GM10248 (cell line): ENCODE measurements around the gene LPAR2.
"Not testable (repeated sequence)": the region's sequence is repeated elsewhere in the genome, so short reads cannot be mapped to it uniquely, and the experiment has no call there.

Source experiments
- CTCF ChIA-PET: fragments of 300-600 bp; sonication (Branson Sonifier 250); formaldehyde crosslinking; extraction: SDS; loops from one replicate; lab custom pipeline; 2021; ENCODE audit warnings: antibody characterized with exemption; lab: Yijun Ruan, JAX
- POLR2A ChIA-PET: fragments of 350-650 bp; sonication (Branson Sonifier 250); formaldehyde crosslinking; extraction: SDS; loops from one replicate; lab custom pipeline; 2020; ENCODE audit warnings: antibody characterized with exemption; lab: Yijun Ruan, JAX
- DNase-seq: peaks from one replicate; pipeline ENCODE4 v3.0.0; 2012; ENCODE audit errors: extremely low spot score
- TF ChIP-seq, protein P1 (sequence below): IDR thresholded peaks from 2 replicates; pipeline ENCODE4 v1.5.1; 2012; ENCODE audit warnings: mild to moderate bottlenecking, low read depth; ENCODE audit errors: extremely low read depth, missing control alignments, control extremely low read depth

LPAR2 gene

DNA sequence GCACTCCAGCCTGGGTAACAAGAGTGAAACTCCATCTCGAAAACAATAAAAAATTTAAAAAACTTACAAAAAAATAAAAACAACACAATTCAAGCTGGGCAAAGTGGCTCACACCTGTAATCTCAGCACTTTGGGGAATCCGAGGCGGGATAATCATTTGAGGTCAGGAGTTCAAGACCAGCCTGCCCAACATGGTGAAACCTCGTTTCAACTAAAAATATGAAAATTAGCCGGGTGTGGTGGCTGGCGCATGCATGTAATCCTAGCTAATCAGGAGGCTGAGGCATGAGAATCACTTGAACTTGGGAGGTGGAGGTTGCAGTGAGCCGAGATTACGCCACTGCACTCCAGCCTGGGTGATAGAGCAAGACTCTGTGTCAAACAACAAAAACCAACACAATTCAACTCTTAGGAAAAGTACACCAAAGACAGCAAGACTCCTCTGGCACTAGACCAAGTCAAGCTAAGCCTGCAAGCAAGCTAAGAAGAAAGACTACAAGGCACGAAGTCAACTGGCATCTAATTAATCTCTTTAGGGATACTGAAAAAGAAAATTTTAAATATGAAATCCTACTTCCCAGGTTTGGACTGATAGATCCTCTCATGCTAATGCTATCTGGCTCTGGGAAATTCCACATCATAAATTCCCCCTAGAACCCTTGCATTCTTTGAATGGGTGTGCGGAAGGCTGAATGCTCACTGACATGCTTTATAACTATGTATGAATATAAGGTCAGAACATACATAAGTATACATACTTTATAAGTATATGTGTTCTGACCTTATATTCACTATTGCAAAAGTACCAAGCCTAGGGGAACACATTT lies 17.4 kb downstream of the LPAR2 start:
- ChIA-PET CTCF (interaction anchor here (0.6 to 1.2 kb wide), 4 partner anchors 12 to 57 kb away, joined by 3 read pairs; no protein-coding TSS in a partner anchor), POLR2A (no interaction called here)
- TF ChIP-seq, protein P1, sequence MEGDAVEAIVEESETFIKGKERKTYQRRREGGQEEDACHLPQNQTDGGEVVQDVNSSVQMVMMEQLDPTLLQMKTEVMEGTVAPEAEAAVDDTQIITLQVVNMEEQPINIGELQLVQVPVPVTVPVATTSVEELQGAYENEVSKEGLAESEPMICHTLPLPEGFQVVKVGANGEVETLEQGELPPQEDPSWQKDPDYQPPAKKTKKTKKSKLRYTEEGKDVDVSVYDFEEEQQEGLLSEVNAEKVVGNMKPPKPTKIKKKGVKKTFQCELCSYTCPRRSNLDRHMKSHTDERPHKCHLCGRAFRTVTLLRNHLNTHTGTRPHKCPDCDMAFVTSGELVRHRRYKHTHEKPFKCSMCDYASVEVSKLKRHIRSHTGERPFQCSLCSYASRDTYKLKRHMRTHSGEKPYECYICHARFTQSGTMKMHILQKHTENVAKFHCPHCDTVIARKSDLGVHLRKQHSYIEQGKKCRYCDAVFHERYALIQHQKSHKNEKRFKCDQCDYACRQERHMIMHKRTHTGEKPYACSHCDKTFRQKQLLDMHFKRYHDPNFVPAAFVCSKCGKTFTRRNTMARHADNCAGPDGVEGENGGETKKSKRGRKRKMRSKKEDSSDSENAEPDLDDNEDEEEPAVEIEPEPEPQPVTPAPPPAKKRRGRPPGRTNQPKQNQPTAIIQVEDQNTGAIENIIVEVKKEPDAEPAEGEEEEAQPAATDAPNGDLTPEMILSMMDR: no peak
- no peak for DNase-seq

DNA sequence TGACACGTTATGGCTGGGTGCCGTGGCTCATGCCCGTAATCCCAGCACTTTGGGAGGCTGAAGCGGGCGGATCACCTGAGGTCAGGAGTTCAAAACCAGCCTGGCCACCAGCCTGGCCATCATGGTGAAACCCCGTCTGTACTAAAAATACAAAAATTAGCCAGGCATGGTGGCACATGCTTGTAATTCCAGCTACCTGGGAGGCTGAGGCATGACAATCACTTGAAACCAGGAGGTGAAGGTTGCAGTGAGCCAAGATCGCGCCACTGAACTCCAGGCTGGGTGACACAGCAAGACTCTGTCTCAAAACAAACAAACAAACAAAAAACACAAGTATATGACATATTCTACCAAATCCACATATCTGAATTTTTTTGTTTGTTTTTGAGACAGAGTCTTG lies 21.3 kb downstream of the LPAR2 start:
- DNase-seq, POLR2A ChIA-PET: not testable (repeated sequence)
- CTCF ChIA-PET: interaction anchor here (0.9 to 1.4 kb wide), 3 partner anchors 11 to 74 kb away, joined by 3 to 4 read pairs (median 3); no protein-coding TSS in a partner anchor

DNA sequence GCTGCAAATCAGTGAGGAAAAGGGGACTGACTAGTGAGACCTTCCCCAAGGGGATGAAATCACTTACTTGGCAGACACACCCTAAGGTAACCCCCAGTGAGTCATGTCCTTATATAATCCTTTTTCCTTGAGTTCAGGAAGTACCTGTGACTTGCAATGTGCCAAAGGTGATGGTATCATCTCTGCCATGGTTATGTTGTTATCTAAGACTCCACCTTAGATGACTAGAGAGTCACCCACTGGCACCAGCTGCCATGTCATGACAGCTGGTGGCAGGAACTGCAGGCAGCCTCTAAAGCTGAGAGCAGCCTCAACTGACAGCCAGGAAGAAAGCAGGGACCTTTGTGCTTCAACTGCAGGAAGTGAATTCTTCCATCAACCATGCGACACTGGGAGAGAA lies 22.0 kb downstream of the LPAR2 start:
- no peak for DNase-seq
- ChIA-PET POLR2A (no interaction called here), CTCF (interaction anchor here (1.0 to 1.9 kb wide), 5 partner anchors 10 to 74 kb away, joined by 3 to 7 read pairs (median 3); partner anchors contain the start of gene GMIP)
- TF ChIP-seq, protein P1: no peak

DNA sequence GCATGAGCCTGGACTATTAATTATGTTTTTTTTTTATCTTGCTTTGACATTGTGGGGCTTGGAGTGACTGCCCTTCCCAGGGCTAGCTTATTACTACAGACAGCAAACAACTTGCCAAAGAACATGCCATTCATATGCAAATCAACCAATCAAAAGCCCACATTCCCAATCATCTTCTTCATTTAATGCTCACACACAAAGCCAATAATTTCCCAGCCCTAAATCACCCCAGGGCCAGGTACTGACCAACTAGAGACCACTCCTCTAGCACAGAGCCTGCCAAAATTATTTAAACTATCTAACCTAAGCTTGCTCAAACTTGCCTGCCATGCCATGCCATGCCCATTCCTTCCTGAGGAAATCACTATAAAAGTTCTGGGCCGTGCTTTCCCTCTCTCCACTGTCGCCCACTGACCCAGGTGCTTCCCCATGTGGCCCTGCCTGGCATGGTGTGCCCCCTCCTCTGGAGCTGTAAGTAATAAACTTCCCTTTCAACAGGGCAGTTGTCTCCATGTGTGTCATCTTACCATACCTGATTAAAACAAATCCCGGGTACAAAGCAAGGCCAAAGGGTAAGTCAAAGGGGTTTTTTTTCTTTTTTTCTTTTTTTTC lies 25.2 kb downstream of the LPAR2 start:
- CTCF ChIA-PET: interaction anchor here (1.0 to 1.3 kb wide), 2 partner anchors 12 to 52 kb away, joined by 3 to 4 read pairs; no protein-coding TSS in a partner anchor
- POLR2A ChIA-PET: no interaction called here

DNA sequence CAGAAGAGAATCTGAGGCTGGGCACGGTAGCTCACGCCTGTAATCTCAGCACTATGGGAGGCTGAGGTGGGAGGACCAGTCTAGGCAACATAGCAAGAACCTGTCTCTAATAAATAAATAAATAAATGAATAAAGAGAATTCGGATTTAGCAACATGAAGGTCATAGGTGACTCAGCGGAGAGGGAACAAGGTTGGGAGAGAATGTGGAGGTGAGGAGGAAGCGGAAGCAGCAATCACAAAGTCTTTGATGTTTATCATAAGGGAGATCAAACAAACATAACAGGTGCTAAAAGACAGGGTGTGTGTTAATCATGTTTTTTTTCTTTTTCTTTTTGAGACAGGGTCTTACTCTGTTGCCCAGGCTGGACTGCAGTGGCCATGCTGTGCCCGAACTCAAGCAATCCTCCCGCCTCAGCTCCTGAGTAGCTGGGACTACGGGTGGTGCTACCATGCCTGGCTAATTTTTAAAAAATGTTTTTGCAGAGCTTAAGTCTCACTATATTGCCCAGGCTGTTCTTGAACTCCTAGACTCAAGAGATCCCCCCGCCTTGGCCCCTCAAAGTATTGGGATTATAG lies 25.8 kb downstream of the LPAR2 start:
- DNase-seq: no peak
- TF ChIP-seq, protein P1: no peak
- POLR2A ChIA-PET: no interaction called here
- CTCF ChIA-PET: interaction anchor here (1.0 to 1.3 kb wide), 3 partner anchors 11 to 52 kb away, joined by 3 to 4 read pairs (median 3); no protein-coding TSS in a partner anchor

More for the DNA sequence above, 25.2 kb downstream of the LPAR2 start:
- DNase-seq: no peak
- TF ChIP-seq, protein P1: no peak

DNA sequence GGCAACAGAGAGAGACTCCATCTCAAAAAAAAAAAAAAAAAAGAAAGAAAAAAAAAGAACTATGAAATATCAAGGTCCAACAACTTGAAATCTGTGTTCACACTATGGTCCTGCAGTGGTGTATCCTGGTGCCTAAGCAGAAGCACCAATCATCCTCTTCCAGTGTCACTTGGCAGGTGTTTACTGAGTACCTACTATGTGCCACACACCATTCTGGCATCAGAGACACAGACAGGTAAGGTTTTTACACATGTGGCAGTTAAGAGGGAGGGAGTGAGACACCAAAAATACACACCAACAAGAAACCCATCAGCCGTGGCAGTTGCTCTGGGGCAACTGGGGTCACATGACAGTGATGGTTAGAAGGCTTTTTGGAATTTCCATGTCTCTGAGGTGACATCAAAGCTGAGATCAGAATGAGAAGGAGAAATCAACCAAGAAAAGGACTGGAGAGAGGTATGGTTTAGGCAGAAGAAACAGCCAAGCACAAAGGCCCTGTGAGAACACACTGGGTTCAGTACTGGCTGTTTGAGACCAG lies 27.2 kb downstream of the LPAR2 start:
- TF ChIP-seq, protein P1: no peak
- POLR2A ChIA-PET: interaction anchor here (0.7 kb wide), 1 partner anchor 10 kb away, joined by 7 read pairs; no protein-coding TSS in a partner anchor
- CTCF ChIA-PET: interaction anchor here (1.0 to 1.3 kb wide), 3 partner anchors 11 to 43 kb away, joined by 3 read pairs; no protein-coding TSS in a partner anchor
- no peak for DNase-seq

DNA sequence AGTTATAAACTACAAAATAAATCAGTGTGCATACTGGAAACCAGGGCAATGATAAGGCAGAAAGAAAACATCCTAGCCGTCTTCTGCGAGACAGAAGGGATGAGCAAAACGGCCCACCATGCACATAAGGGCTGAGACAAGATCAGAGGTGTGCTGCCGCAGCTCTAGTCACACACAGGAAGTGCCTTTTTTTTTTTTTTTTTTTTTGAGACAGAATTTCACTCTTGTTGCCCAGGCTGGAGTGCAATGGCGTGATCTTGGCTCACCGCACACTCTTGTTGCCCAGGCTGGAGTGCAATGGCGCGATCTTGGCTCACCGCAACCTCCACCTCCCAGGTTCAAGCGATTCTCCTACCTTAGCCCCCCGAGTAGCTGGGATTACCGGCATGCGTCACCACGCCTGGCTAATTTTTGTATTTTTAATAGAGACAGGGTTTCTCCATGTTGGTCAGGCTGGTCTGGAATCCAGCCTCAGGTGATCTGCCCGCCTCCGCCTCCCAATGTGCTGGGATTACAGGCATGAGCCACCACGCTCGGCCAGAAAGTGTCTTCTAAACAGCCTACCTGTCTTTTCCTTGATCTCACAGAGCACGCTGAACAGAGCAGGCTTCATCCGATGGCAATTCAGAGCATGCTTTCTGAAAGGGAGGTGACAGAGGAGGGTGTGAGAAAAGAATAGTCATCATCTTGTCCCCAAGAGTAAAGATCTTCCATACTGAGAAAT lies 29.1 kb downstream of the LPAR2 start:
- POLR2A ChIA-PET: not testable (repeated sequence)
- CTCF ChIA-PET: interaction anchor here (0.7 kb wide), 1 partner anchor 11 kb away, joined by 3 read pairs; no protein-coding TSS in a partner anchor

More for the DNA sequence above, 29.1 kb downstream of the LPAR2 start:
- peak; percentile 55 for DNase-seq
